Fibroblast of skin of right quadriceps (primary cell): ENCODE data around the gene LBX2.
A peak's percentile ranks its signal among the peaks of the same experiment; 100 is the strongest.
"Not testable (repeated sequence)": the region's sequence is repeated elsewhere in the genome, so short reads cannot be mapped to it uniquely, and the experiment has no call there.

Experiments used
- DNase-seq: peaks from one replicate; pipeline ENCODE4 v3.0.0-alpha.2; 2013

Gene LBX2

DNA sequence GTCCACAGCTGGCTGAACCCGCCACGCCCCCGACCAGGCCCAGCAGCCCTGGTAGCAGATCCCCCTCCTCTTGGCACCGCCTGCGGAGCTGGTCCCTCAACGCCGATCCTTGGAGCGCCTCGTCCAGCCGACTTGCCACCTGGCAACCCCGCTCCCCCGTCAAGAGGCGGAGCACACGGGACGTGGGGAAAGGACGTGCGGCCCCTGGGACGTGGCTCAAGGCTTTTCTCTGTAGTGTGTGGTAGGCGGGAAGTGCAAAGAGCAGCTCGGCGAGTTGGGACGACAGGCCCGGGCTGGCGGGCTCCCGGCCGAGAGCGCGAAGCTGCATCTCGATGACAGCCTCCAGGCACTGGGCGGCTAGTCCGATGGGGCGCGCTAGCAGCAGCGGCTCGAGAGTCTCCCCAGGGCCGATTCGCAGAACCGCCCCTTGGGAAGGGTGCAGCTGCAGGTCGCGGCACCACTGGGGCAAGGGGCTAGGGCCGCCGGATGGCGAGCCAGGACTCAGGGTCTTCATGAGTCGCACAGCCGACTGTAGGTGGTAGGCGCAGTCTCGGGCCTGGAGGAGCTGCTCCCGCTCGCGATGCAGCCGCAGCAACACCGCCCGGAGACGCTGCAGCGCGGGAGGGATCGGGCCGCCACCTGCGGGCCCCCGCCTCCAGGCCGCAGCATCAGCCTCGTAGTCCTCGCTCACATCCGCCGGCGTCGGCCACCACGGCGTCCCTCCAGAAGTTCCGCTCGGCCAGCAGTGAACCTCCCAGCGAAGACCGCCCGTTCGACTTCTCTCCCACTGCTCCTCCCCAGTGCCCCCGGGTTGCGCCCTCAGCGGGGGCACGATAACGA lies 17.2 kb downstream of the LBX2 start:
- DNase-seq, result no peak

DNA sequence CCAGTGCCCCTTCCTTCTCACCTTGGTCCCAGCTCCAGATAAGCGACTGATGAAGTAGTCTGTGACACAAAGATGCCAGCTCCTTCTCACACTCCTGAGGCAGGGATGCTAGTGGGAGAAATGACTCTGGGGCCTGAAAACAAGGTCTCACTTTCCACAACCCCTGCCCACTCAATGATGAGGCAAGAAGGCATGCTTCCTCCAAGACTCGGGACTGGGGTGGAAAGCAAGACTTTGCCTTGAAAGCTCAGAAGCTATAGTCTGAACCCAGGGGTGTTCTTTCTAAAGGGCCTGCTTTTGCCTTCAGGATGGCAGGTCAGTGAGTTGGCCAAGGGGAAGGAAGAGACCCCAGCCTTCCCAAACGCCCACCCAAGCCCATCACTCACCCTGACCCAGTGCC lies 18.0 kb downstream of the LBX2 start:
- DNase-seq, result no peak

- no peak for DNase-seq
These were observed 24.5 kb downstream of the LBX2 start for GRCh38 chr2:74474899-74475298.

DNA sequence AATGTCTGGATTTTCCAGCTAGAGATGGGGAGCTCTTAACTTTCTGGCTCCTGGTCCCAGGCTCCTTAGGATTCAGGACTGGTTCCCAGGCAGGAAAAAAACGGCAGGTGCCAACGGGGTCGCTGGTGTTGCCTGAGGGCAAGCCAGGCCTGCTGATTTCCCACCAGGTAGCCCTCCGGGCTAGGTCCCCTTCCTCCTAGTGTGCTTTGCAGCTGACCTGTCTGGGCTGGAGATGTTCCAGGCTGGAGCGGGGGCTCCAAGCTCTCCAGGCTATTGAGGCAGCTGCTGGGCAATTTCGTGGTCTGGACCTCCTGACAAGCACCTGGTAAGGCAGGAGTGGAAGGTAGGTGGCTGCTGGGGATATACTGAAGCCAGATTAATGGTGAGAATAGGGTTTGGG lies 24.9 kb downstream of the LBX2 start:
- DNase-seq, result no peak

GRCh38 chr2:74472945-74473258 lies 26.5 kb downstream of the LBX2 start:
- DNase-seq, result no peak

DNA sequence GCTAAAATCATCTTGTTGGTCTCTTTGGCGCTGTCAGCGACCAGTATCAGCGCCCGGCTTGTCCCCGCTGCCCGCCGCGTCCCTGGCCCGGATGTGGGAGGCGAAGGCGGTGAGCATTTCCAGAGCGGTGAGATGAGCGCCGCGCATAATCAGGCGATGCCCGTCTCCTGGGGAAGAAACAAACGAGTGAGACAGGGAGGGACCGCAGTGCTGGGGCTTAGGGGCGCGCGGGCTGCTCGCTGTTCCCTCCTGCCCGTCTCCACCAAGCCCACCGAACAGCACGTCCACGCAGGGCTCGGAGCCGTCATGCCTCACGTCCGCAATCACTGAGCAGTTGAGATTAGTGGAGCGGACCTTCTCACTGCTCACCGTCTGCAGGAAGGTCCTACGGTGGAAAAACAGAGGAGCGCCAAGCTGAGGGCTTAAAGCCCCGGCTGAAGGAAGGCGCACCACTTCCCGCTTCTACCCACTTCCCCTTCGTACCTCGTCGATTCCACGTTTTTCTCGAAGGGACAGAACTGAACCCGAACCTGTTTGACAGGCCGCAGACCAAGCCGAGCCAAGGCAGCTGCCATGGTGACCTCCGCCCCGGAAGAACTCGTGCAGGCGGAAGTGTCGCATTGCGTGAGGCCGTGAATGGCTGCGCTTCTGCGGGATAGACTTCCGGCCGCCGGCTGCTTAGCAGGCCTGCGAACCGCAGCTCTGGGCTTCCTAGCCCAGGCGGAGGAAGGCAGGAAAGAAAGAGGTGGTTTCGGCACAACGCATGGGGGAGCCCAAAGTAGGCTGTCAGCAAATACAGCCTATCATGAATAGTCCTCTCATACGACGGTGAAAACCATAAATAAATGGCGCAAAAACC lies 27.1 kb downstream of the LBX2 start, which contains the start of gene MRPL53:
MRPL53 (minus strand) TSS at position 595 of the 859 bp plus-strand sequence; CDS start at position 575, 20 bp downstream.
- DNase-seq, result peak; percentile 94

- no peak for DNase-seq
These were observed 27.9 kb downstream of the LBX2 start for GRCh38 chr2:74471332-74472065.

GRCh38 chr2:74470742-74471141 lies 28.7 kb downstream of the LBX2 start:
- not testable (repeated sequence) for DNase-seq

DNA sequence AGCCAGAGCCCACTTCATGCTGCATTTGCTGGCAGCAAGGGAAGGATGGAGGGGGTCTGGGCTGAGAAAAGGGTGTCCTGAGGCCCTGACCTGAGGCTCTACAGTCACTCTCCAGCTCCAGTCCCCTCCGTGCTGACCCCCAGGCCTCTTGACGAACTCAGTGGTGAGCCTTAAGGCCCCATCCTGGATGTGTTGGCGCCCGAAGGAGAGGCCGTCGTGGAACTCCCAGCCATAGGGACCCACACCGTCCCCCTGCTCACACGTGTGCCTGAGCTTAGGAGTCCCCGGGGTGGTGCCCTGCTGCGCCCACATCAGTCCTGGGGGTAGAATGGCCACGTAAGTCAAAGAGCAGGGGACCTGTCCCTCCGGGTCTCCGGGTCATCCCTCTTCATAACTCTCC lies 35.0 kb downstream of the LBX2 start:
- DNase-seq, result no peak

DNA sequence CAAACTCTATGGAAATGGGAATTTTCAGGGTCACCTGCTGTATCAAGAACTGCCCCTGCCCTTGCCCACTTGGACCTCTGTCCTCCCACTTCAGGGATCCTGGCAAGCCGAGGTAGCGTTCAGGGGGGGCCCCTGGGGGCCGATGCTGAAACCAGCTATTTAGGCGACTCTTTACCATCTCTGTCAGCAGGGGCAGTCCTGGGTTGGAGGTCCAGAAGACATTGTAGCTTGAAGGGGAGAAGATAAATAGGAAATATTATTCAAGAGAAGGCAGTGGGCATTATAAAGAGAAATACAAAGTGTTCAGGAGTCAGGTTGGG lies 36.7 kb downstream of the LBX2 start:
- DNase-seq, result no peak

GRCh38 chr2:74462054-74462785 lies 37.2 kb downstream of the LBX2 start:
- no peak for DNase-seq

DNA sequence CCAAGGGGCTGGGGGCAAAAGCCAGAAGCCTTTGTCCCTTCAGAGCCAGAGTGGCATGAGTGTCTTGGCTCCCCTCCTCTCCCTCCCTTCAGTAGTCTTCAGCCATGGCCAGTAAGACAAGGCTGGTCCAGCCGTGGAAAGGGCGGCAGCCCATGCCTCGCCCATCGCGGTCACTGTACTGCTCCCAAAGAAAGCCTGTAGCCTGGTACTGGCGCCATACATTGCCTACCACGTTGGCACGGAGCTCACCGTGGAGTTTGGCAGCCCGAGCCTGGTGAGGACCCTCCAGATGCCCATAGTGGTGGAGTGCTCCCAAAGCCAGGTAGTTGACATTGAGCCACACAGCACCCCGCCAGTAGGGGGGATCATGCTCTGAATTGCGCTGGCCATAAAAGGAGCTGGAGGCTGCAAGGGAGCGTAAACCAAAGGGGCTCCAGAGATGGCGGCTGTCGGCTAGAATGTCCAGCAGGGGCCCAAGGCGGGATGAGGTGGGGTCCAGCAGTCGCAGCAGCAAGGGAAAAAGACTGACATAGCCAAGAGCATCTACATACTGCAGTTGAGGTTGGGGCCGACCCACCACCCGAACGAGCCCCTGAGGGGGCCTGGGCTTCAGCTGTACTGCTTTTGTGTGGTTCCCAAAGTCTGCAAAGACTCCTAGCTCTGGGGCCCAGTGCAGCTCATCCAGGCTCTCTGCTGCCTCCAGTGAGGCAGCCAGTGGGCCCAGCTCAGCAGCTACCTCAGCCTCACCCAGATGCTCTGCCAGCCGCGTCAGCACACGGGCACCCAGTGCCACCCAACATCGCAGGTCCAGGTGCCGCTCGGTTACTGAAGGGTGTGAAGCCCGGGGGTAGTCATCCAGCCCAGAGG lies 38.0 kb downstream of the LBX2 start:
- no peak for DNase-seq

DNA sequence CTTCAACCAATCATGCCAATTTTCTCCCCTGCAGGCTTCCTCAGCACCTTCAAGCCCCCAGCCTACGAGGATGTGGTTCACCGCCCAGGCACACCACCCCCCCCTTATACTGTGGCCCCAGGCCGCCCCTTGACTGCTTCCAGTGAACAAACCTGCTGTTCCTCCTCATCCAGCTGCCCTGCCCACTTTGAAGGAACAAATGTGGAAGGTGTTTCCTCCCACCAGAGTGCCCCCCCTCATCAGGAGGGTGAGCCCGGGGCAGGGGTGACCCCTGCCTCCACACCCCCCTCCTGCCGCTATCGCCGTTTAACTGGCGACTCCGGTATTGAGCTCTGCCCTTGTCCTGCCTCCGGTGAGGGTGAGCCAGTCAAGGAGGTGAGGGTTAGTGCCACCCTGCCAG lies 39.2 kb downstream of the LBX2 start:
- DNase-seq, result not testable (repeated sequence)

GRCh38 chr2:74459503-74460118 lies 39.8 kb downstream of the LBX2 start:
- DNase-seq, result not testable (repeated sequence)

- DNase-seq, result no peak
These were observed 40.5 kb downstream of the LBX2 start for GRCh38 chr2:74458938-74459363.

GRCh38 chr2:74458132-74458937 lies 41.1 kb downstream of the LBX2 start, which contains the start of gene WBP1:
TSS of gene WBP1 (plus strand) at chr2:74458438. CDS start at chr2:74458603, 165 bp downstream.
- peak; percentile 100 for DNase-seq

GRCh38 chr2:74457549-74458131 lies 41.8 kb downstream of the LBX2 start:
- DNase-seq, result no peak

GRCh38 chr2:74457129-74457548 lies 42.3 kb downstream of the LBX2 start:
- DNase-seq, result no peak

DNA sequence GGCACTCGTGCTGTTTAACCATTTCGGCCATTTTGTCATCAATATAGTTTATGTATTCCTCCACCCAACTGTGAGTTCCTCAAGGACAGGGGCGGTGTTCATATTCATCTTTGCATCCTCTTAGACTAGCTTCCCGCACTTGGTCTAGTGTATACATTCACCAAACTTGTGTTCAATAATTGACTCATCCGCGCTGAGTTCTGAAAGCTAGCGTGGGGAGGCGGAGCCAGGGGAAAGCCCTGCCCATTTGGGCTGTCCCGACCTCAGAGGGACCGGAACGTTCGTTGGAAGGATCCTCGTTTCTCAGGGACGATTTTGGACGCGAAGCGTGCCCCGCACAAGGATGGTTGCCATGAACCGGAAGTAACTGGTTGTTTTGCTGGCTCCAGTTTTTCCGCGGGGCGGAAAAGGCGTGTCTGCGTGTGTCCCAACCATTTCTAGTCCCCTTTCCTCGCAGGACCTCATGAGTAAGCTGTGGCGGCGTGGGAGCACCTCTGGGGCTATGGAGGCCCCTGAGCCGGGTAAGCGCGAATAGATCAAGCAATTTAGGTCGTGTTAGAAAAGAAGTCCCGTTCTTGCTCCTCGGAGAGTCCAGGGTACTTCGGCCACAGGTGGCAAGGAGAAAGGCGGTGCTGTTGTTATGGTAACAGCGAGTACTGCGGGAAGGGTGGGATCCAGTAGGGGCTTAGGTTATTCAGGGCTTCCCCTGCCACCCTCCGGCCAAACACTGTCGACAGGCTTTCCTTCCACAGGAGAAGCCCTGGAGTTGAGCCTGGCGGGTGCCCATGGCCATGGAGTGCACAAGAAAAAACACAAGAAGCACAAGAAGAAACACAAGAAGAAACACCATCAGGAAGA lies 44.5 kb downstream of the LBX2 start, which contains the start of gene INO80B:
INO80B (plus strand) TSS at position 434 of the 858 bp plus-strand sequence; CDS start at position 464, 30 bp downstream.
- DNase-seq, result peak; percentile 98
